ENCODE results near the gene SQSTM1.

GRCh38 chr5:179862891-179863290, 42.2 kb downstream of the SQSTM1 start:
- TF ChIP-seq CTCF (conservative IDR thresholded peaks at IDR 0.05; ENCODE audit: low read depth, low read length) (no peak), EZH2 (IDR thresholded peaks at IDR 0.05; ENCODE audit: low read length, unreplicated experiment) (no peak), EZH2phosphoT487 (IDR thresholded peaks at IDR 0.05; ENCODE audit: borderline replicate concordance, low read length) (no peak)

All from PC-3 (cell line).